Measurements from ENCODE around the gene RBM39. TPM values are rescaled to one million over a fixed set of nuclear protein-coding genes. Genes with fewer than 3 reads are reported as not detected.
A peak's percentile ranks its signal among the peaks of the same experiment; 100 is the strongest.

RBM39 gene
- total RNA-seq, 4 donors from 2014 or later, result 410 to 504 (median 446) TPM

DNA sequence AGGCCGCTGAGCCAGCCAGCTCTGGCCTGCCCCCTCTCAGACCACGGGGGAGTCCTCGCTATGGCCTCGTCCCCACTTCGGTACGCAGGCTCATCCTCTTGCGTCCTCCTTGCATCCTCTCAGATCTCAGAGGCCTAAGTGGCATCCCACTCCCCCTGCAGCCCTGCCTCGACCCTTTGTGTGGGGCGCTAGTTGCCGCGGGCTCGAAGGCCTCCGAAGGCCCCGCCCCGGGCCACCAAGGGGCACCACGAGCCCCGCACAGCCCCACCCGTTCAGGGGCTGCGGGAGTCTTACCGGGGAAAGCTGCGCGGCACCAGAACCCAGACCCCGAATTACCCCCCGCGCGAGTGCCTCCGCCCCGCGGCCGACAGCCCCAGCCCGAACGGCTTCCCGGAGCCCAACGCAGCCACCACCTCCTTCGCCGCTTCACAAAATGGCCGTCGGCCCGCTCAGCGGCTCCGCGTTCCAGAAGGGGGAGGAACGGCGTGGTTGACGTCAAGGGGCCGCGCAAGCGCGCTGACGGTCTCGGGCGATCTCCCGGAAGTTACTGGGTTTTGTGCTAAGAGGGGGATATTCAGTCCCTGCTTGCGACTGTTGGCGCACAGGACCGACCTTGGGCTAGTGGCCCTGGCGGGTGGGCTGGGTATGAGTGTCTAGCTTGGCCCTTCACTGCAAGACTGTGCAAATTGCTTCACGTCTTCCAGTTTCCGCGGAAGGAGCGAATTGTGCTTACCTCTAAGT lies 77.4 kb downstream of the RBM39 start, which contains the start of the genes CPNE1 and RBM12:
Gene CPNE1, minus strand, starts transcription at position 435 of the 741 bp plus-strand sequence. CDS start 31,977 bp downstream, outside the sequence.
Gene RBM12, minus strand, starts transcription at position 435 of the 741 bp plus-strand sequence. CDS start 9,578 bp downstream, outside the sequence.
- peak; percentile 94 to 99 for TF ChIP-seq POLR2A (IDR thresholded peaks at IDR 0.05)
- TF ChIP-seq EP300 (IDR thresholded peaks at IDR 0.05), result peak; percentile 92 to 99
- TF ChIP-seq, protein P1, sequence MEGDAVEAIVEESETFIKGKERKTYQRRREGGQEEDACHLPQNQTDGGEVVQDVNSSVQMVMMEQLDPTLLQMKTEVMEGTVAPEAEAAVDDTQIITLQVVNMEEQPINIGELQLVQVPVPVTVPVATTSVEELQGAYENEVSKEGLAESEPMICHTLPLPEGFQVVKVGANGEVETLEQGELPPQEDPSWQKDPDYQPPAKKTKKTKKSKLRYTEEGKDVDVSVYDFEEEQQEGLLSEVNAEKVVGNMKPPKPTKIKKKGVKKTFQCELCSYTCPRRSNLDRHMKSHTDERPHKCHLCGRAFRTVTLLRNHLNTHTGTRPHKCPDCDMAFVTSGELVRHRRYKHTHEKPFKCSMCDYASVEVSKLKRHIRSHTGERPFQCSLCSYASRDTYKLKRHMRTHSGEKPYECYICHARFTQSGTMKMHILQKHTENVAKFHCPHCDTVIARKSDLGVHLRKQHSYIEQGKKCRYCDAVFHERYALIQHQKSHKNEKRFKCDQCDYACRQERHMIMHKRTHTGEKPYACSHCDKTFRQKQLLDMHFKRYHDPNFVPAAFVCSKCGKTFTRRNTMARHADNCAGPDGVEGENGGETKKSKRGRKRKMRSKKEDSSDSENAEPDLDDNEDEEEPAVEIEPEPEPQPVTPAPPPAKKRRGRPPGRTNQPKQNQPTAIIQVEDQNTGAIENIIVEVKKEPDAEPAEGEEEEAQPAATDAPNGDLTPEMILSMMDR (IDR thresholded peaks at IDR 0.05), result peak in 1 of 5 experiments; percentile 34
- 1 to 2% methylated on average over 34 to 38 of the region's 61 CpGs for WGBS, 2 donors
- peak within 1 kb of the TSS; percentile 97 to 99 (median 98) for H3K27ac ChIP-seq

GRCh38 chr20:35663516-35664465 lies 78.3 kb downstream of the RBM39 start:
- H3K9me3 ChIP-seq, result no peaks in the 10 kb centered on the region
- peak overlapping the region; percentile 69 to 90 (median 78) for H3K4me3 ChIP-seq
- DNase-seq (ENCODE audit: low spot score in 2 of 2), result peak in 1 of 2 donors; percentile 19
- H3K27me3 ChIP-seq, result no peaks in the 10 kb centered on the region
- H3K4me1 ChIP-seq, result peaks cover 0 to 50% (median 41%) of the 10 kb centered on the region in 4 donors
- H3K27ac ChIP-seq, result peak overlapping the region; percentile 97 to 99 (median 98)
- WGBS, 2 donors, result 0 to 2% methylated on average over 26 to 28 of the region's 28 CpGs
- TF ChIP-seq POLR2A (IDR thresholded peaks at IDR 0.05) (peak in 1 of 2 donors; percentile 35), EP300 (IDR thresholded peaks at IDR 0.05) (no peak)
- TF ChIP-seq, protein P1 (IDR thresholded peaks at IDR 0.05), result peak in 1 of 5 experiments; percentile 0
- H3K36me3 ChIP-seq, result peaks cover 0 to 14% (median 3%) of the 10 kb centered on the region in 3 donors

More for the DNA sequence above, 77.4 kb downstream of the RBM39 start, which contains the start of the genes CPNE1 and RBM12:
- peak within 1 kb of the TSS; percentile 69 to 90 (median 78) for H3K4me3 ChIP-seq
- no peaks in the 10 kb centered on the region for H3K9me3 ChIP-seq
- no peaks in the 10 kb centered on the region for H3K27me3 ChIP-seq
- H3K36me3 ChIP-seq, result peaks cover 0 to 22% (median 7%) of the 10 kb centered on the region in 3 donors
- peak; percentile 76 to 78 for DNase-seq (ENCODE audit: low spot score in 2 of 2)
- H3K4me1 ChIP-seq, result peaks cover 0 to 42% (median 36%) of the 10 kb centered on the region in 4 donors

DNA sequence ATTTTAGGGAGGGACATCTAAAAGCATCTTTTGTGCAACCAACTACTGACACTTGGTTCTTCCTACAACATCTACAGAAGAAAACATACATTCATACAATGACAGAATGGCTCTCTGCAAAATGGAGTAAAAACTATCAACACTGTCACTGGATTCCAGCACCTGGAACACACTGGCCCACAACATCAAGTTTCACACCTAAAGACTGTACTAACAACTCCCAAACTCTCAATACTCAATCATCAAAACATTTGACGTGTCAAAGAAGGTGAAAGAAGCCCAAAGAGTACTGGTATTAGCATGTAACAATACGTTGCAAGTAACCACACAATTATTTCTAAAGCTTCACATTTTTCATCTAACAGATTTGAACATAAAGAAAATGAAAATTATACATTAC lies 79.5 kb downstream of the RBM39 start:
- no peak for DNase-seq (ENCODE audit: low spot score in 2 of 2)
- peak overlapping the region in 2 of 4 donors; percentile 64 to 98 for H3K27ac ChIP-seq
- no peaks in the 10 kb centered on the region for H3K27me3 ChIP-seq
- H3K36me3 ChIP-seq, result peaks cover 0 to 5% (median 0%) of the 10 kb centered on the region in 3 donors
- peaks cover 0 to 63% (median 42%) of the 10 kb centered on the region in 4 donors for H3K4me1 ChIP-seq
- 16 to 24% methylated on average over 2 of the region's 2 CpGs for WGBS, 2 donors
- TF ChIP-seq EP300 (IDR thresholded peaks at IDR 0.05) (no peak), POLR2A (IDR thresholded peaks at IDR 0.05) (no peak)
- TF ChIP-seq, protein P1 (IDR thresholded peaks at IDR 0.05), result no peak
- no peaks in the 10 kb centered on the region for H3K9me3 ChIP-seq
- H3K4me3 ChIP-seq, result peak overlapping the region in 2 of 4 donors; percentile 69 to 78

GRCh38 chr20:35661908-35662307 lies 80.2 kb downstream of the RBM39 start:
- Histone ChIP-seq H3K27ac (peak overlapping the region in 2 of 4 donors; percentile 62 to 64), H3K36me3 (no peaks in the 10 kb centered on the region), H3K4me3 (peak overlapping the region in 1 of 4 donors; percentile 2), H3K4me1 (peaks cover 0 to 69% (median 45%) of the 10 kb centered on the region in 4 donors), H3K9me3 (no peaks in the 10 kb centered on the region), H3K27me3 (no peaks in the 10 kb centered on the region)
- no peak for TF ChIP-seq EP300 (IDR thresholded peaks at IDR 0.05)
- TF ChIP-seq POLR2A (IDR thresholded peaks at IDR 0.05), result no peak
- TF ChIP-seq, protein P1 (IDR thresholded peaks at IDR 0.05), result no peak
- WGBS, 2 donors, result 26 to 30% methylated on average over 3 of the region's 3 CpGs
- DNase-seq (ENCODE audit: low spot score in 2 of 2), result no peak

Measured in tibial nerve (tissue), 4 donors.